GM19463 (cell line): Measurements from ENCODE around the gene GPX2.
A peak's percentile ranks its signal among the peaks of the same experiment; 100 is the strongest.

ENCODE experiments used
- ATAC-seq: cut with Tn5 transposase; IDR thresholded peaks from one replicate; pipeline ENCODE4 v1.9.1; 2021; ENCODE audit warnings: mild to moderate bottlenecking, moderate library complexity; ENCODE audit not compliant: unreplicated experiment

The GPX2 gene

DNA sequence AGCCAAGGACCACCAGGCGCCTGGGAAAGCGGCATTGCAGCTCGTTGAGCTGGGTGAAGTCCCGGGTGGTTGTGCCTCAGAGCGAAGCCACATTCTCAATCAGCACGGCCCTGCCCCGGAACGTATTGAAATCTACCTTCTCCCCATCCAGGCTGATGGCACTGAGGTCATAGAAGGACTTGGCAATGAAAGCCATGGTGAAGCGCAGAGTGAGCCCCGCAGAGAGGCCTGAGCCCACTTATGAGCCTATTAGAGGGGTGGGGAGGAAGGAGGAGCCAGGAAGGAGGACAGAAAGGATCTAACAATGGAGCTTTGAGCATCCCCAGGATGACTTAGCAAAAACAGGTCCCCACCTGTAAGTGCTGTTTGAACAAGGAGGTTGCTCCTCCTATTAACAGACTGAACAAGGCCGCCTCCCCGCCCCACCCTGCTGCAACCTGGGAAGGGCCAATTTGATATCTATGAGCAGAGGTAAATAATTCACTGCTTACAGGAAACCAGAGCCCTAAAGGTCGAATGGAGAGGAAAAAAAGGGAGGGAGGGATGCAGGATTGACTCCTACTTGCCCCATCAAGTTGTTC is at the start of gene GPX2:
GPX2 (minus strand) TSS at position 215 of the 581 bp plus-strand sequence; CDS start at position 196, 19 bp downstream.
- no peak for ATAC-seq

DNA sequence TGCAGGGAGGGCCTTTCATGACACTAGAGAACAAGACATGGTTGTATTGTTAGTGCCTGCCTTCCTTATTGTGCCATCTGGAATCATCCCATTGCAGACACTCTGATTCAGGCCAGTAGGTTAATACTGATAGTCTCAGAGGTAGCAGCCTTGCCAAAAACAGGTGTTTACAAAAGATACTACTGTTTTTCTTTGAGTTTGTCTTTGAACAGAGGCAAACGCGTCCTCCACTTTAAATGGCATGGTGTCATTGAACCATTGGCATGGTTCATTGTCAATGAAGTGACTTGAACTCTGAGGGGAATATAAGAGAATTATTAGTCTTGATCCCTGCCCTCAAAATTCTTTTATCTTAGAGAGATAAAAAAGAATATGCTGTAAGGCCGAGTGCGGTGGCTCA is 48.4 kb upstream of the GPX2 start:
- ATAC-seq, result no peak

DNA sequence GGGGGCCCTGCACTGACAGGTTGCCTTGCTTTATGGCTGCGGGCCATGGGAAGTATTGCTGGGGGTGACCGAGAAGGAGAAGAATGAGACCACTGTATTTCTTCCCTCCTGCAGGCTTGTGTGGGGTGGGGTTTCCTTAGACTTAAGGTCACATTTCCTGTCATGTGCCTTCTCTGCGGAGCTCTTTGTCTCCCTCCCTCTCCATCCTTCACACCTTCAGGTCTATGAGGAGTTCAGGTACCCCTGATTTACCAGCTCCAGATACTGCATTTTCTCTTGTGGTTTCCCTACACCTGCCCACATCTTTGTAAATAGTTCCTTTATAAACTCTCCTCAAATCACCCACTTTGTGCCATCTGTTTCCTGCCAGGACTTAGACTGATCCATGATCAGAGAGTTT is 47.8 kb upstream of the GPX2 start:
- no peak for ATAC-seq

DNA sequence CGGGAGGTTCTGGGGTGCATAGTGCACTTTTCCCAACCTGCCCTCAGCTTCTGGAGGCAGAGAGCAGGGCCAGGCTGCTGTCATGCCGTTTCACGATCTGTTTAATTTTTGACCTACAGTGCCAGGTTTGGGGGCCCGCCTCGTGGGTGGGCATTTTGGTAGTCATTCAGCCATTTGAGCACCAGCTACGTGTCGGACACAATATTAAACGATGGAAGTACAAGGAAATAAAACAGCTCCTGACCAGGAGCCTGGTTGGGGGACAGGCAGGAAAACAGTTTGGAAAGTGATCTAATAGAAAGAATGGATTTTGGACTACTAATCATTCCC is 44.9 kb upstream of the GPX2 start:
- ATAC-seq, result no peak

DNA sequence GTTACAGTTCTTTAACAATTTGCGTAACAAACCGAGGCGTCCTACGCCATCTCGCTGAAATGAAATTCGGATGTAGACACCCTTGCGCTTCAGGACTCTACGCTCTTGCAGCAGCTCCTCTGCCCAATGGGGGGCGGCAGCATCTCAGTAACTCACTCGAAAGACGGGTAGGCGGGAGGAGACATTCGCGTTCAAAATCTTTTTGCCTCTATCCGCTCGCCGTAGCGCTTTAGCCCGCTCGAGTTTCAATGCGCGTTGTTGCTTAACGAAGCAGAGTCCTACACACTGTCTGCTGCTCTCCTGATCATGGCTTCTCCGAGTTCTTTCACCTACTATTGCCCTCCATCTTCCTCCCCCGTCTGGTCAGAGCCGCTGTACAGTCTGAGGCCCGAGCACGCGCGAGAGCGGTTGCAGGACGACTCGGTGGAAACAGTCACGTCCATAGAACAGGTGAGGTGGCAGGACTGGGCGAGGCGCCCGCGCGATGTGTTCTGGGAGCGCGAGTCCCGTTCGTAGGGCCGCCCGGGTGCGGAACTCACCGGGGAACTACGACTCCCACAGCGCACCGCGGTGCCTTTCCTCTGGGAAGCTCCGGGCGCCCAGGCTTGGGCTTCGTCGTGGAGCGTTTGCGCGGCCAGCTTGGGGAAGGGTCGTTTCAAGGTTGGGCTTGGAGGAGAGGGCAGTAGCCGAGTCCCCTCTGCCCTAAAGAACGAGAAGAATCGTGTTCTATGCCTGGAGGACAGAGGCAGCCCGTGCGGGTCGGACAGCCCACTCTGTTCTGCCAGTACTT is 44.3 kb upstream of the GPX2 start, which contains the start of gene FNTB:
FNTB (plus strand) TSS at position 248 of the 790 bp plus-strand sequence; CDS start at position 307, 59 bp downstream.
- peak; percentile 95 for ATAC-seq

DNA sequence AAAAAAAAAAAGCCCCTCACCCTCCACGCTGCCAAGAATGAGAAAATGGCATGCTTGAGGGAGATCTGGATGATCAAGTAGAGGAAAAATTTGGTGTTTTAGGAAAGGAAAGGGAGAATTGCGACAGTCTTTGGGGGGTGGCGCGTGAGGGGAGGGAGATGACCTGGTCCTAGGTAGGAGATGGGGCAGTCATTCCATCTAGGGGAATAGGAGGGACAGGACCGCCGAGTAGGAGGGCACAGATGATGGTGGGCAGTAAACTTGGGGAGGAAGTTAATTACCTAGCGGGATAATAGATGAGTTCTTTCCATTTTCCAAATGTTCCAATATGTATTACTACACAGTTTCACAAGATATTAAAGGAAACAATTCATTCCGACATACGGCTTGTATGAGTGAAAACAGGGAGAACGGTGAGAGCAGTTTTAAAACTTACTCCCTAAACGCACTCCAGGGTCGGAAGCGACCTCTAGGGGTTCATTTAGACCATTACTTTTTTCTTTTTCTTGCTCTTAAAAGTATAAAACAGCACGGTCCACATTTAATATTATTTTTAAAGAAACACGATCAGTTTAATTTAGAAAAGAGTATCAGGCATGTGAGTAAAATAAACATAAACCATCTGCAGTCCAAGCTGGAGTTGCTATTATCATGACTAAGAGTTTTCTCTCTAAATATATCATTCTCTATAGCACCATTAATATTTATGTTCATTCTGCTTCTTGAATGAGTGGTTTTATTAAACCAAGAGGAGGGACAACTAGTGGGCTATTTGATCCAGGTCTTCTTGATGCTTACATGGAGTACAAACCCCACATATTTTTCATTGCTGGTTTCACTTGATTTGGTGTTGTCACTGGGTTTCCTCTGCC is 41.1 kb upstream of the GPX2 start:
- no peak for ATAC-seq

DNA sequence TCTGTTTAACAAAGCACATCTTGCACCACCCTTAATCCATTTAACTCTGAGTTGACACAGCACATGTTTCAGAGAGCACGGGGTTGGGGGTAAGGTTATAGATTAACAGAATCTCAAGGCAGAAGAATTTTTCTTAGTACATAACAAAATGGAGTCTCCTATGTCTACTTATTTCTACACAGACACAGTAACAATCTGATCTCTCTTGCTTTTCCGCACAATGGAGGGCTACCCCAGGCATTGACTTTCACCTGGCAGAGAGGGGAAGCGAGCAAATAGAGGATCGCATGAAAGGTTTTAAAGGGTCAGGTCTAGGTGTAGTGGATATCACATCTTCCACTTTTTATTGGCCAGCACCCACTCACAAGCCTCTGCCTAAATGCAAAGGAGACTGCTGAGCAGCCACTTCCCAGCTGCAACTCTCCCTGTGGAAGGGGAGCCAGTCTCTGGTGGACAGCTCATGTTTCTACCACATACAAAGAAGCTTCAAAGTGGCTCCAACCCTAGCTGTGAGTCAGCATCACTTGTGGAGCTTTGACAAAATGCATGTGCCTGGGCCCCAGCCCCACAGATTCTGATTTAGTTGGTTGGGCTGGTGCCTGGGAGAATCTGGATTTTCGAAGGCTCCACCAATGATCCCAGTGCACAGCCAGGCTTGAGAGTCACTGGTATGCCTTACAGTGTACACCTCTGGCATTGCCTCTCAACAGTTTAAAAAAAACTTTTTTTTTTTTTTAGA is 37.0 kb upstream of the GPX2 start:
- no peak for ATAC-seq

DNA sequence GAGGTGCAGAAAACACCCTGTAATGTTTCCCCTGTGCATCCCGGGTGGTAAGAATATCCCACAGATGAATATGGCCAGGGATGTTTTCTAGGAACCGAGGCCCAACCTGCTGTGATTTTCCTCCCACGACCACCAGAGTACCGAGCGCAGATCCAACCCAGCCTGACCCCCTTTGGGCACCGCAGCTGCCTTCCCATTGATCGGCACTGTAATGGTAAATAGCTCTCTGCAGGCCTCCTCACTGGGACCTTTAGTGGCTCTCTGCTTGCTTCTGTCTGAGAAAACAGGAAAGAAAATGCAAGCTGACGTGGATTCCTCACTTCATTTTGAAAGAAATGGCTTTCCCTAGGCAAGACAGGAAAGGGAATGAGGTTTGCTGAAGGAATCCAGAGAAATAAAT is 32.0 kb upstream of the GPX2 start:
- no peak for ATAC-seq

DNA sequence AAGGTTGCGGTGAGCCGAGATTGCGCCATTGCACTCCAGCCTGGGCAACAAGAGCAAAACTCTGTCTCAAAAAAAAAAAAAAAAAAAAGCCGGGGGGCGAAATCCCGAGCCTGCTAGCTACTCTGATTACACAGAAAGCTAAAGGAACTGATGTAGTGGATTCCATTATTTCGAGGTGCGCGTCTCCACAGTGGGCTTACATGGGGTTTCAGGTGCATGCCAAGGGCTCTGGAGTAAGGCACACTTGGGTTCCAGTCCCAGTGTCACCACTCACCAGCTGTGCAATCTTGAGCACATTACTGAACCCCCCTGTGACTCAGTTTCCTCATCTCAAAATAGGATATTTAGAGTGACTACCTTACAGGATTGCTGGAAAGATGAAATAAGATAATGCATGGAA is 31.3 kb upstream of the GPX2 start:
- ATAC-seq, result no peak

DNA sequence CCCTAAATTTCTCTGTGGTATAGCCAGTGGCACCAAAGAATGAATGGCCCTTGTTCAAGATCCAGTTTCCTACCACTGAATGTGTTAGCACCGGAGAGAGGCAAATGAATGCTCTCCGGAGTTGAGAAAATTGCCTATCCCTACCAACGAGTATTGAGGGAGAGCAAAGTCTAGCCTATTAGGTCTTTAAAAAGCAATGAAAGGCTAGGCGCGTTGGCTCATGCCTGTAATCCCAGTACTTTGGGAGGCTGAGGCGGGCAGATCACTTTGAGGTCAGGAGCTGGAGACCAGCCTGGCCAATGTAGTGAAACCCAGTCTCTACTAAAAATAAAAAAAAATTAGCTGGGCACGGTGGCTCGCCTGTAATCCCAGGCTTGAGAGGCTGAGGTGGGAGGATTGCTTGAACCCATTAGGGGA is 30.5 kb upstream of the GPX2 start:
- no peak for ATAC-seq

DNA sequence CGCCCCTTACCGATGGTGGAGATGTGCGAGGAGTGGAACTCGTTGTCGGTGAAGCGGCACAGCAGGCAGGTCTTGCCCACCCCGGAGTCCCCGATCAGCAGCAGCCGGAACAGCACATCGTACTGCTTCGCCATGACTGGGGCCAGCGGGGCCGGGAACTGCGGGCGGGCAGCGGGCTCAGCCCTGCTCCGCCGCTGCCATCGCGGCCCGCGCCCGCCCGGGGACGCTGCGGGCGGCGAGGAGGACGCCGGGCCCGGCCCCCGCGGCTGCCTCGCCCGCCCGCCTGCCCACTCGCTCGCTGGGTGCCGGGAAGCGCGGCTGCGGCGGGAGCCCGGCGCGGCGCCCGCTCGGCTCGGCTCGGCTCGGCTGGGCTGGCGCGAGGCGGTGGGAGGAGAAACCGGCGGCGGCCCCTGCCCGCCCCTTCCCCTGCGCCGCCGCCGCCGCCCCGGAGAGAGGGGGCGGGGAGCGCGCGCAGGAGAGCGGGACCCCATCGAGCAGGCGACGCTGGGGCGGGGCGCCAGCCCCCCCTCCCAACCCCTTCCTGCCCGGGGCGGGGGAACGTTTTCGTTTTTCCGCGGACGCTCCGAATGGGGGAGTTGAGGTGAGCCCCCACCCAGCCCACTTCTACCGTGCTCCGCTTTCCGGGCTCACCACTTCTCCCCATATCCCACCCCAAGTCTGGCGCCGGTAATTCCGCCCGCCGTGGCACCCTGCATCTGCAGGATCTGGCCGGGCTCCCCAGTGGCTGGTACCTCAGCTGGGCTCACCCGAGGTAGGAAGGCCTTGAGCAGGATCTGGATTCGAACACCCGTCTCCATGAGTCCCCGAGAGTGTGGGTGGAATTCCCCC is 29.6 kb upstream of the GPX2 start, which contains the start of gene RAB15:
RAB15 (minus strand) TSS at position 394 of the 849 bp plus-strand sequence; CDS start at position 134, 260 bp downstream.
- ATAC-seq, result no peak

DNA sequence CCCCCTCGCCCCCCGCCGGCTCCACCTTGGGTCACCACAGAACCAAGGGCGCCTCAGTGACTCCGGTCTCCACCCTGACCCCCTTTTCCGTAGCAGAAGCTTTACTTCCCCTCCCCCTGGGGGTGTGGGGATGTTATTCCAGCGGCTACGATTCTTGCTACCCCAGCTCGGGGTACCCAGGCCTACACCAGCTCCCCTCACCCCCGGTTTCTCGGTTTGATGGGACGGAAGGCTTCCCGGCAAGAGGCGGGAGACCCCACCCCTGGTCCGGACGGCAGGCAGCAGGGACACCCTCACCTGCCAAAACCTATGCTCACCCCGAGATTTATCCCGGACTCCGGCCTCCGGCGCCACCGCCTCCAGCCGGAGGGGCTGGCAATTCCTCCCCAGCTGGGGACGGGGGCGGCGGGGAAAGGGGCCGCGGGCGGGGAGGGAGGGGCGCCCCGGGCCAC is 29.0 kb upstream of the GPX2 start:
- no peak for ATAC-seq

DNA sequence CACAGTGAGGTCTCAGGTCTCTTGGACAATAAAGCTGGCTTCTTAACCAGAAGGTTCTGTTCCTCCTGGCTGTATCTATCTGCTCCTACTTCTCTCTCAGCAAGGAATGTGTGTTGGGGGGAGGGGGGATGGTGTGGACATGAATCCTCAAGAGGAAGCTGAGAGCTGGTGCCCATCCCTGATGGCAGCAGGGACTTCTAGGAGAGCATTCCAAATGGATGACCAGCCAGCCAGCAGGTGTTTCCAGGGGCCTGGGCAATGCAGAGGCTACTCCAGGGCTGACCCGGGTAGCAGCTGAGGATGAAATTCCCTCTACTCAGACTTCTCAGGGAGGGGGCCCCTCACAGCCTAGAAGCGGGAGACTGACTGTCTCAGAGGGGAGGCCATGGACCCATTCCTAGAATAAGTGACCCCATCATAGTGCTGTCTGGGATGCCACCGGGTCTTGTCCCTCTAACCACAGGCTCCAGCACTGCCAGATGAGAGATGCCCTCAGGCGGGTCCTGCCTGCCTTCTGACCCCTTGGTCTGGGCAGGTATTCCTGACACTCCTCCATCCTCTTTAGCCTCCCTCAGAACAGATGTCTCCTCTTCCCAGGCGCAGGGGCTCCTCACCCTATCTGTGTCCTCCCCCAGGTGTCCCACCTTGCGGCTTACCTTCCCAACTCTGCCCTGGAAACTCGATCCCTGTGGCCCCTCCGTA is 28.4 kb upstream of the GPX2 start:
- ATAC-seq, result no peak

DNA sequence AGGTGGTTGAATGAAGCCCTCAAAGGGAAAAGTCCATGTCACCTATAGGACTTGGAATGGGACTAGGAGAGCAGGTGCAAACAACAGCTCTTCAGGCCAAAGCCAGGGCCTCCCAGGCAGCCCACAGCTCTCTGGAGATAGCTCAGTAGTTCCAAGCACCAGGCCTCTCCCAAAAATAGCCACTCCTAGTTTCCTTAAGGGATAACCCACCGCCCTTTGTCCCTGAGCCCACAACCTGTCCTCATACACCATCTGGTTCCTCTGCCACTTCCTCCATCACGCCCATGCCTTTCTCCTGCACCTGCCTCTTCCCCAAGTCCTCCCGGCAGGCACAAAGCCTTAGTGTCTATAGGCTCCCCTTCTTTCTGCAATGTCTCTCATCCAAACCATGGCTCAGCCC is 27.5 kb upstream of the GPX2 start:
- no peak for ATAC-seq

DNA sequence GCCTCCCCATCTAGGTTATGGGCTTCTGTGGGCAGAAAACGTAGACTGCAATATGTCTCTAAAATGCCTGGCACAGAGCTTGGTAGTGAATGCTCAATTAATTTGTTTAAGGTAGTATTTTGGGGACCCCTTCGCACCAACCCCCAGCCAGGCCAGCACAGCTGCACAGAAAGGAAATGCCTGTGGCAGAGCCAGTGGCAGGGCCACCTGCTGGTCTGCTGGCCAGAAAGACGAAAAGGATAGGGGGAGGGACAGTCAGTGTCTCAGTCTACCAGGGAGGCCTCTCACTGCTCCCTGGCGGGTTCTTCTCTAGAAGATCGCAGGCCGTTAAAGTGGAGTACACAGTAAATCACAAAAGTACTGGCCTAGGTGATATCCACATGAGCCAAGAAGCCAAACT is 26.1 kb upstream of the GPX2 start:
- ATAC-seq, result no peak

DNA sequence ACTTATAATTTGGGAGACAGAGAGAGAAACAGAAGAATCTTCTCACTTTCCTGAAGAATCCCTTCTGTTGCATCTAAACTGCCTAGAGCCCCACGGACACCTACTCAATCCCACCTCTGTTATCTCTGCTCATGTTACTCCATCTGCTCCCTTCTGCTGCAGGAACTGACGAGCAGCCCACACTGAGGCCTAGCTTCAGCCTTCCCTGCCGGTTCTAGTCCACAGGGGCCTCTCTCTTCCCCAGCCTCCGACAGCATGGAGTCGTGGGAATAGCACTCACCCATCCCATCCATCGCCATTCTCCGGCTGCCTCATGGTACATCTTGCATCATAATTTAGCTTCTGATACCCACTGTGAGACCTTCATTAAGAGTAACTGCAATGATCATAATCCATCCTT is 25.6 kb upstream of the GPX2 start:
- ATAC-seq, result no peak

DNA sequence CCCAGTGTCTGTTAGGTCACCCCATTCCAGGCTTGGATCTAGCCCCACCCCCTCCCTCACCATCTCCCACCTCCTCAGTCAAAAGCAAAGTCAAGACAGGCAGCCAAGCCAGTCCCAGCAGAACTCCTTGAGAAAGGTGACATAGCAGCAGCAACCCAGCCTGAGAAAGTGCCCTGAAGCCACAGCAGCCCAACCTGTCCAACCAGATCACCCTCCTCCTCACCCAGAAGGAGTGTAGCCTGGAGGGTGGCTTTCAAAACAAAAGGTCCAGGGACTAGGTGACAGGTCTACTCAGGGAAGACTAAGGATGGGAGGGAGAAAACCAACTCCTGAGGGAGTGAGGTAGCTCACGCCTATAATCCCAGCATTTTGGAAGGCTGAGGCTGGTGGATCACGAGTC is 24.4 kb upstream of the GPX2 start:
- ATAC-seq, result no peak

DNA sequence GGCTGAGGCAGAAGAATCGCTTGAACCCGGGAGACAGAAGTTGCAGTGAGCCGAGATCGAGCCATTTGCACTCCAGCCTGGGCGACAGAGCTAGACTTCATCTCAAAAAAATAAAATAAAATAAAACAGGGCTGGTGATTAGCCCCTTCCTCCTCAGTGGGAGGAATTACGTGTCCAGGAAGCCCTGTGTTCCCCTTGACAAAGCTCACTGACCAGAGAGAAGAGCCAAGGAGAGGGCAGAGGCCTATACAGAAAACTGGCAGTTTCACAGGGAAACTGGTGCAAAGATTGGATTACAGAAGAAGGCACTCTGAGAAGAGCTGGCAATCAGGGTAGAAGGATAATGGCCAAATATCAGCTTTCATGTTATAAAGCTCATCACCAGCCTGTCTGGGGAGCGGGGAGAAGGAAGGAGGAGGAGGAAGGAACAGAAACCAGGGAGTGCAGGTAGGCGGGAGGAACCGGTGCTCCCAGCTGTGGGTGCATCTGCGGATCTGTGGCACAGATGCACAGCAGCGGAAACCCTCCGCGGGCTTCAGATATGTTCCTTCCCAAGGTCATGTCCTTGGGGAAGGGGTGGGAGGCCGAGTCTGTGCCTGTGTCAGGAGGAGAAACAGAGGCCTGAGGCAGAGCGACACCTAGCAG is 22.9 kb upstream of the GPX2 start:
- ATAC-seq, result no peak

DNA sequence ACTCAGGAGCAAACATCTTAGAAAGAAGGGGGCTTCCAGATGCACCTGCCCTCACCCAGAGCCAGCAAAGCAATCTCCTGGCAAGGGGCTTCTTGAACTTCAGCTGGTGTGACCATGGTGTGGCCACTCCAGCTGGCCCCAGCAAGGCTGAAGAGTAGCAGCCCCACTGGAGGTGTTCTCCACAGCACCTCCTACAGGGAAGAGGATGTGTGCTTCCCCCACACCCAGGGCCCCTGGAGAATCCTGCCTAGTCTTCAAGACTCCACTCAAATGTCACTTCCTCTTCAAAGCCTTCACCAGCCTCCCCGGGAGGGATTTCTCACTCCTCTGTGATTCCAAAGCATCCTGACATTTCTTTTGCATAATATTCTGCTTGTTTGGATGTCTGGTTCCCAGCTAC is 21.1 kb upstream of the GPX2 start:
- no peak for ATAC-seq
